Measurements from ENCODE around the gene ZBED4.

ZBED4 gene

DNA sequence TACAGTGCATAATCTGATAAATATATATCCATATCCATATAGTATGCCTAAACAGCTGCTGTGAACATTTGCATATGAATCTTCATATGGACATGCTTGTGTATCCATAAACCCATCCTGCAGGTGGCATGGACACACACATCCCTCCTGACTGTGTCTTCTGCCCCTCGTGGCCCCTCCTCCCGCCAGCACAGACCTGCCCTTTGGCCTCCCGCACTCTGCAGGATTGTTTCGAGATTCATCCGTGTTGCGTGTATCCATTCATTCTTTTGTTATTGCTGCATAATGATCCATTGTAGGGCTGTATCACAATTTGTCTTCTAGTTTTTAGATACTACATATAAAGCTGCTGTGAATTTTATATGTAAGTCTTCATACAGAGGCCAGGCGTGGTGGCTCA is 24.0 kb downstream of the ZBED4 start:
- no peak for DNase-seq (ENCODE audit: extremely low read depth, insufficient read length)
- Histone ChIP-seq H3K27me3 (replicated peaks; ENCODE audit: control insufficient read depth, insufficient read depth, low read length) (no peaks in the 10 kb centered on the region), H3K4me3 (replicated peaks; ENCODE audit: low read depth, low read length) (no peak overlapping the region), H3K36me3 (ENCODE audit: control insufficient read depth, insufficient read depth, low read length) (no peaks in the 10 kb centered on the region; the same call in 1 of the 2 replicates)
- TF ChIP-seq, protein P1, sequence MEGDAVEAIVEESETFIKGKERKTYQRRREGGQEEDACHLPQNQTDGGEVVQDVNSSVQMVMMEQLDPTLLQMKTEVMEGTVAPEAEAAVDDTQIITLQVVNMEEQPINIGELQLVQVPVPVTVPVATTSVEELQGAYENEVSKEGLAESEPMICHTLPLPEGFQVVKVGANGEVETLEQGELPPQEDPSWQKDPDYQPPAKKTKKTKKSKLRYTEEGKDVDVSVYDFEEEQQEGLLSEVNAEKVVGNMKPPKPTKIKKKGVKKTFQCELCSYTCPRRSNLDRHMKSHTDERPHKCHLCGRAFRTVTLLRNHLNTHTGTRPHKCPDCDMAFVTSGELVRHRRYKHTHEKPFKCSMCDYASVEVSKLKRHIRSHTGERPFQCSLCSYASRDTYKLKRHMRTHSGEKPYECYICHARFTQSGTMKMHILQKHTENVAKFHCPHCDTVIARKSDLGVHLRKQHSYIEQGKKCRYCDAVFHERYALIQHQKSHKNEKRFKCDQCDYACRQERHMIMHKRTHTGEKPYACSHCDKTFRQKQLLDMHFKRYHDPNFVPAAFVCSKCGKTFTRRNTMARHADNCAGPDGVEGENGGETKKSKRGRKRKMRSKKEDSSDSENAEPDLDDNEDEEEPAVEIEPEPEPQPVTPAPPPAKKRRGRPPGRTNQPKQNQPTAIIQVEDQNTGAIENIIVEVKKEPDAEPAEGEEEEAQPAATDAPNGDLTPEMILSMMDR (IDR thresholded peaks at IDR 0.05; ENCODE audit: insufficient read depth, low read length, poor library complexity, severe bottlenecking): no peak

DNA sequence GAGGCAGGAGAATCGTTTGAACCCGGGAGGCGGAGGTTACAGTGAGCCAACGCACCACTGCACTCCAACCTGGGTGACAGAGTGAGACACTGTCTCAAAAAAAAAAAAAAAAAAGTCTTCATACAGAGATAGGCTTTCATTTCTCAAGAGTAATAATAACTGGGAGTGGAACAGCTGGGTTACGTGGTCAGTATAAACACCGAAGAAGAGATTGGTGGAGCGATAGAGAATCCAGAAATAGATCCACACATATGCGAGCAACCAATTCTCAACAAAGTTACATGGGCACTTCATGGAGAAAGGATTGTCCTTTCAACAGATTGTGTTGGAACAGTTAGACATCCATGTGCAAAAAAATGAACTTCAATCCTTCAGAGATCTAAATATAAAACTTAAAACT is 24.6 kb downstream of the ZBED4 start:
- Histone ChIP-seq H3K36me3 (ENCODE audit: control insufficient read depth, insufficient read depth, low read length) (no peaks in the 10 kb centered on the region; the same call in none of the 2 replicates), H3K4me3 (replicated peaks; ENCODE audit: low read depth, low read length) (no peak overlapping the region), H3K27me3 (replicated peaks; ENCODE audit: control insufficient read depth, insufficient read depth, low read length) (no peaks in the 10 kb centered on the region)
- no peak for DNase-seq (ENCODE audit: extremely low read depth, insufficient read length)
- TF ChIP-seq, protein P1 (IDR thresholded peaks at IDR 0.05; ENCODE audit: insufficient read depth, low read length, poor library complexity, severe bottlenecking): no peak

DNA sequence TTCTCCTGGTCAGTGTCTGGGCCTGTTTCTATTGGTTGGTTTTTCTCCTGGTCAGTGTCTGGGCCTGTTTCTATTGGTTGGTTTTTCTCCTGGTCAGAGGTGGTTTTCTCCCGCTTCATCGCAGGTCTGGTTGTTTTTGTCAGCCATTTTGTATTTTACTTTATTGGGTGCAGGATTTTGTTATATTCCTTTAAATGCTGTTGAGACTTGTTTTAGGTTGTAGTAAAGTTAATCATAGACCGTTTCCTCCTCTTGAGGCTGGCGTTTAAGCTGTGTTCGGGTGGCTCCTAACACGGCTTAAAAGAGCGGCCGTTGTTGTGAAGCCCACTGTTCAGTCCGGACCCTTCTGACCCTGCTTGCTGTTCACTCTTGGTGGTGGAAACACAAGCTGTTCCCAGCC is 26.2 kb downstream of the ZBED4 start:
- TF ChIP-seq, protein P1 (IDR thresholded peaks at IDR 0.05; ENCODE audit: insufficient read depth, low read length, poor library complexity, severe bottlenecking): no peak
- H3K36me3 ChIP-seq (ENCODE audit: control insufficient read depth, insufficient read depth, low read length): peaks cover 1% of the 10 kb centered on the region

DNA sequence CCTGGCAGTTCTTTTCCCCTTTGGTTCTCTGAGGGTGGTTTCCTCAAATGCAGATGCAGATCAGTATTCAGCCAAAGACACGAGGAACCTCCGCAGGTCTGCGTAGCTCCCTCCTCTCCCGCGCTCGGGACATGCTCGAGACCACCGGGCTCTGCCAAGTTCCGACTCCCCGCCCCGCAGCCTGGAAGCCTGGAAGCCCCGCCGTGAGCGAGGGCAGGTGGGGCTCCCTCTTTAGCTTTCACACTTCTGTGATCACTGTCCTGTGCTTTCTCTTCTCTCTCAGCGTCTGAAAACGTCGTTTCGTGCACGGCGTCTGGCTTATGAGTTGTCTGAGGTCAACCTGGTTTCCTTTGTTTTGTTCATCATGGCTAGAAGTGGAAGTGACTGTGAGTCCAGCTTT is 26.6 kb downstream of the ZBED4 start:
- H3K4me3 ChIP-seq (replicated peaks; ENCODE audit: low read depth, low read length): peak overlapping the region; percentile 33
- H3K27me3 ChIP-seq (replicated peaks; ENCODE audit: control insufficient read depth, insufficient read depth, low read length): no peaks in the 10 kb centered on the region
- TF ChIP-seq, protein P1 (IDR thresholded peaks at IDR 0.05; ENCODE audit: insufficient read depth, low read length, poor library complexity, severe bottlenecking): no peak
- DNase-seq (ENCODE audit: extremely low read depth, insufficient read length): no peak
- peaks cover 1% of the 10 kb centered on the region for H3K36me3 ChIP-seq (ENCODE audit: control insufficient read depth, insufficient read depth, low read length)

More for the DNA sequence above, 26.2 kb downstream of the ZBED4 start:
- DNase-seq (ENCODE audit: extremely low read depth, insufficient read length): no peak
- Histone ChIP-seq H3K27me3 (replicated peaks; ENCODE audit: control insufficient read depth, insufficient read depth, low read length) (no peaks in the 10 kb centered on the region), H3K4me3 (replicated peaks; ENCODE audit: low read depth, low read length) (peak overlapping the region; percentile 33; the same call in 1 of the 2 replicates)

DNA sequence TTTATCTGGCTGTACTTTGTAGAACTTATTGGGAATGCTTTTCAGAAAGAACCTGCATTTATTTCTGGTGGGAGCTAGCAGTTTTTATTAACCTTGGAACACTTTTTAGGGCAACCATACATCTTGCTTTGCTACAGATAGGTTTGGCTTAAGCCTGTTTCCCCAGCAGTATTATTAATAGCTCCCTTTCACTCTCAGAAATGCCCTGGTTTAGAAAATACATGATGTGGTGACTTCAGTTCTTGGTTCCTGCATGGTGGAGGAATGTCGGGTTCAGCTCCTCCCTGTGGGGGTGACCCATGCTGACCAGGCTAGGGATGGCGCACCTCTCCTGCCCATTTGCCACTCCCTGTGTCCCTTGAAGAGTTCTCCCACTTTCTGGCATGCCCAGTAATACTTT is 28.2 kb downstream of the ZBED4 start:
- TF ChIP-seq, protein P1 (IDR thresholded peaks at IDR 0.05; ENCODE audit: insufficient read depth, low read length, poor library complexity, severe bottlenecking): no peak
- no peak for DNase-seq (ENCODE audit: extremely low read depth, insufficient read length)
- no peaks in the 10 kb centered on the region for H3K27me3 ChIP-seq (replicated peaks; ENCODE audit: control insufficient read depth, insufficient read depth, low read length)
- peak overlapping the region; percentile 41 for H3K4me3 ChIP-seq (replicated peaks; ENCODE audit: low read depth, low read length)
- peaks cover 8% of the 10 kb centered on the region for H3K36me3 ChIP-seq (ENCODE audit: control insufficient read depth, insufficient read depth, low read length)
